Upper lobe of left lung (tissue), 4 donors: Measurements from ENCODE around the gene ATRNL1.

Source experiments
- POLR2AphosphoS5 ChIP-seq, 2 donors: sonication (generic); formaldehyde crosslinking; IDR thresholded peaks; one replicate each; pipeline ENCODE4 v1.5.1; 2017; ENCODE audit warnings: antibody characterized with exemption in 2 of 2
- TF ChIP-seq, protein P1 (sequence below), 6 experiments: fragments of 450-650 bp in 4 of 6; fragments of 200-600 bp in 2 of 6; sonication (generic) in 2 of 6; IDR thresholded peaks; one replicate each; pipeline ENCODE4 v1.5.1; 2016 to 2019; ENCODE audit warnings: antibody characterized with exemption in 6 of 6

DNA sequence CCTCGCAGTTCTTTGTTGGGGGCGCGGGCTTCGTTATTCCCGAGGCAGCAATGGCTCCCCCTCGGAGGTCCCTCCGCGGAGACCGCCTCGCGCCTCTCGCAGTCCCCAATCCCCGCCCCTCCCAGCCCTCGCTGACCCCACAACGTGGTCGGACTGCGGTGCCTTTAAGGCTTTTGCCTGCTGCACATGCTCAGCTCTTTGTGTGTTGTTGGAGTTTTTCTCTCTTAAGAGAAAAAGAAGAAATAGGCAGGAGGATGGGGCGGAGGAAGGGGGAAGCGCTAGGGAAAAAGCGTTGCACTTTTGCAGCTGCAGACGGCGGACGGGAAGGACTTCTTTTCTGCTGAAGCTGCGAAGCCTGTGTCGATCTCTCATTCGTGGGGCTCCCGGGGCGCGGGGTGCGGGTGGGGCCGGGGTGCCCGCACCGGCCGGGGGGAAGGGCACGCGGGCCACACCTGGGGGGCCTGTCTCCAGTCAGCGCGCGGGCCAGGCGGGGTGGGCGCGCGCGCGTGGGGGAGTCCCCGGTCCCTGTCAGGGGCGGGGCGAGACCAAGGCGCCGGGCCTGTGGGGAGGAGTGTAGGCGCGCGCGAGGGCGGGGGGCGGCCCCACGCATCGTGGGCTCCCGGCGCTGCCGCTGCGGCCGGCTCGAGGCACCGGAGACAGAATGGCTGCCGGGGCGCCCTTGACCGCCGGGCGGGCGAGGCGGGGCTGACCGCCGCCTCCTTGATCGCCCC lies 445 bp upstream of the ATRNL1 start:
- TF ChIP-seq, protein P1, sequence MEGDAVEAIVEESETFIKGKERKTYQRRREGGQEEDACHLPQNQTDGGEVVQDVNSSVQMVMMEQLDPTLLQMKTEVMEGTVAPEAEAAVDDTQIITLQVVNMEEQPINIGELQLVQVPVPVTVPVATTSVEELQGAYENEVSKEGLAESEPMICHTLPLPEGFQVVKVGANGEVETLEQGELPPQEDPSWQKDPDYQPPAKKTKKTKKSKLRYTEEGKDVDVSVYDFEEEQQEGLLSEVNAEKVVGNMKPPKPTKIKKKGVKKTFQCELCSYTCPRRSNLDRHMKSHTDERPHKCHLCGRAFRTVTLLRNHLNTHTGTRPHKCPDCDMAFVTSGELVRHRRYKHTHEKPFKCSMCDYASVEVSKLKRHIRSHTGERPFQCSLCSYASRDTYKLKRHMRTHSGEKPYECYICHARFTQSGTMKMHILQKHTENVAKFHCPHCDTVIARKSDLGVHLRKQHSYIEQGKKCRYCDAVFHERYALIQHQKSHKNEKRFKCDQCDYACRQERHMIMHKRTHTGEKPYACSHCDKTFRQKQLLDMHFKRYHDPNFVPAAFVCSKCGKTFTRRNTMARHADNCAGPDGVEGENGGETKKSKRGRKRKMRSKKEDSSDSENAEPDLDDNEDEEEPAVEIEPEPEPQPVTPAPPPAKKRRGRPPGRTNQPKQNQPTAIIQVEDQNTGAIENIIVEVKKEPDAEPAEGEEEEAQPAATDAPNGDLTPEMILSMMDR (IDR thresholded peaks at IDR 0.05): no peak
- no peak for TF ChIP-seq POLR2AphosphoS5 (IDR thresholded peaks at IDR 0.05)
